A549 (cell line): ENCODE data around the gene C12orf42. TPM values are rescaled to one million over a fixed set of nuclear protein-coding genes. Genes with fewer than 3 reads are reported as not detected.

Experiments used
- ATAC-seq, 2 experiments: fragments of 200-7000 bp in 1 of 2; fragments of >200 bp in 1 of 2; cut with Nextera tagmentation in 1 of 2; cut with Tn5 transposase in 1 of 2; 3 replicates each; pipeline versions ENCODE4 v1.8.0 to v1.9.1; 2018 to 2020; ENCODE audit warnings: mild to moderate bottlenecking in 1 of 2, moderate library complexity in 1 of 2
- CTCF ChIA-PET: fragments of 300-600 bp; sonication (Branson Sonifier 250); formaldehyde crosslinking; extraction: SDS; loops from one replicate; lab custom pipeline; 2021; ENCODE audit warnings: antibody characterized with exemption, inconsistent platforms; lab: Yijun Ruan, JAX
- POLR2A ChIA-PET: fragments of 350-600 bp; formaldehyde crosslinking; extraction: SDS; loops from one replicate; lab custom pipeline; 2021; ENCODE audit warnings: antibody characterized with exemption, inconsistent platforms; lab: Yijun Ruan, JAX
- DNase-seq, 2 experiments: peaks; one replicate each; pipeline versions ENCODE4 v3.0.0 to v3.0.0-alpha.2; 2011 to 2016; ENCODE audit warnings: low read depth in 1 of 2, low spot score in 1 of 2
- FAIRE-seq: peaks from 2 replicates; lab custom pipeline; 2011; peaks lifted over from hg19 to GRCh38; lab: Jason Lieb, UNC
- H3K27ac ChIP-seq, 2 experiments: fragments of >200 bp; sonication (Bioruptor Twin); formaldehyde crosslinking; 3 replicates each; pipeline ENCODE4 v1.5.1; 2016 to 2017
- H3K4me1 ChIP-seq: fragments of >200 bp; sonication (Bioruptor Twin); formaldehyde crosslinking; 3 replicates; pipeline ENCODE4 v1.6.1; 2016
- H3K4me2 ChIP-seq: fragments of >200 bp; sonication (Bioruptor Twin); formaldehyde crosslinking; 3 replicates; pipeline ENCODE4 v1.6.1; 2016
- H3K4me3 ChIP-seq: fragments of >200 bp; sonication (Bioruptor Twin); formaldehyde crosslinking; 3 replicates; pipeline ENCODE4 v1.5.1; 2016
- H3K9me3 ChIP-seq: fragments of >200 bp; sonication (Bioruptor Twin); formaldehyde crosslinking; 3 replicates; pipeline ENCODE4 v1.6.1; 2016
- BHLHE40 ChIP-seq: IDR thresholded peaks from 2 replicates; pipeline ENCODE4 v1.6.1; 2012; ENCODE audit warnings: low read depth, low read length, inconsistent platforms
- EHF ChIP-seq: fragments of 250-450 bp; sonication (Bioruptor Pico); IDR thresholded peaks from 2 replicates; pipeline ENCODE4 v1.5.0; 2020; ENCODE audit warnings: mild to moderate bottlenecking
- ESRRA ChIP-seq: fragments of 150-350 bp; IDR thresholded peaks from 2 replicates; pipeline ENCODE4 v1.6.1; 2014; ENCODE audit warnings: mild to moderate bottlenecking, low read length, borderline replicate concordance
- FOSB ChIP-seq: fragments of 250-450 bp; sonication (Bioruptor Pico); IDR thresholded peaks from 2 replicates; pipeline ENCODE4 v1.5.0; 2020; ENCODE audit warnings: mild to moderate bottlenecking, moderate library complexity
- HES2 ChIP-seq: fragments of >200 bp; sonication (Bioruptor Twin); formaldehyde crosslinking; IDR thresholded peaks from 2 replicates; pipeline ENCODE4 v1.6.1; 2016
- HEYL ChIP-seq: fragments of 250-450 bp; sonication (Bioruptor Pico); IDR thresholded peaks from 2 replicates; pipeline ENCODE4 v1.8.0; 2021; ENCODE audit warnings: mild to moderate bottlenecking, moderate library complexity
- HOXB13 ChIP-seq: fragments of 250-450 bp; sonication (Bioruptor Pico); IDR thresholded peaks from 2 replicates; pipeline ENCODE4 v1.5.0; 2020; ENCODE audit warnings: low read depth, mild to moderate bottlenecking, moderate library complexity
- JUN ChIP-seq, 2 experiments: fragments of >200 bp; sonication (Bioruptor Twin); formaldehyde crosslinking; IDR thresholded peaks; 2 replicates in 1 of 2; 3 replicates in 1 of 2; pipeline ENCODE4 v1.6.1; 2016 to 2017
- JUNB ChIP-seq: fragments of >200 bp; sonication (Bioruptor Twin); formaldehyde crosslinking; IDR thresholded peaks from 2 replicates; pipeline ENCODE4 v1.6.1; 2016
- KDM1A ChIP-seq: fragments of 200-600 bp; sonication (generic); IDR thresholded peaks from 2 replicates; pipeline ENCODE4 v1.6.1; 2016; ENCODE audit warnings: low read depth, mild to moderate bottlenecking
- MAFK ChIP-seq: fragments of 450-650 bp; IDR thresholded peaks from 2 replicates; pipeline ENCODE4 v1.6.1; 2014; ENCODE audit not compliant: partially characterized antibody
- MAZ ChIP-seq: fragments of 150-350 bp; IDR thresholded peaks from 2 replicates; pipeline ENCODE4 v1.6.1; 2014; ENCODE audit warnings: antibody characterized with exemption, low read depth, low read length, borderline replicate concordance
- NFE2L2 ChIP-seq: fragments of 150-350 bp; conservative IDR thresholded peaks from 2 replicates; pipeline ENCODE4 v1.6.1; 2014; ENCODE audit warnings: low read length
- PHF8 ChIP-seq: fragments of 200-600 bp; sonication (generic); IDR thresholded peaks from 2 replicates; pipeline ENCODE4 v1.6.1; 2016; ENCODE audit warnings: low read depth, mild to moderate bottlenecking, antibody characterized with exemption, moderate library complexity, borderline replicate concordance
- RFX5 ChIP-seq: fragments of 450-650 bp; IDR thresholded peaks from 2 replicates; pipeline ENCODE4 v1.7.1; 2014; ENCODE audit warnings: antibody characterized with exemption, mild to moderate bottlenecking, moderate library complexity
- RNF2 ChIP-seq: fragments of 200-600 bp; sonication (generic); IDR thresholded peaks from 2 replicates; pipeline ENCODE4 v1.6.1; 2016; ENCODE audit warnings: low read depth, mild to moderate bottlenecking, antibody characterized with exemption, moderate library complexity, borderline replicate concordance
- ZC3H11A ChIP-seq: fragments of 450-650 bp; IDR thresholded peaks from 2 replicates; pipeline ENCODE4 v1.6.1; 2014; ENCODE audit warnings: antibody characterized with exemption, mild to moderate bottlenecking
- ZFP36 ChIP-seq: fragments of 450-650 bp; IDR thresholded peaks from 2 replicates; pipeline ENCODE4 v1.6.1; 2014; ENCODE audit warnings: borderline replicate concordance; ENCODE audit not compliant: partially characterized antibody
- ZNF302 ChIP-seq: fragments of 250-450 bp; sonication (Bioruptor Pico); IDR thresholded peaks from 2 replicates; pipeline ENCODE4 v1.9.0; 2021; ENCODE audit warnings: inconsistent platforms, mild to moderate bottlenecking, moderate library complexity
- WGBS: methylation state at CpG from one replicate; pipeline ENCODE4 v1.1.6; 2017; ENCODE audit errors: missing lambda C conversion rate; 5-methylcytosine and 5-hydroxymethylcytosine counted together
- polyA plus RNA-seq, 4 experiments: library from polyadenylated mRNA; depleted of rRNA in 3 of 4; stranded (reverse); fragments of >200 nt; fragmentation: RNase III in 1 of 4; extraction: RNeasy Plus Mini Kit Qiagen cat#74134 plus additional on column Dnase treatment in 1 of 4; gene quantifications; 2 replicates in 3 of 4; 3 replicates in 1 of 4; pipeline ENCODE4 v1.2.3, GENCODE V29; 2011 to 2017
- TF ChIP-seq, protein P1 (sequence below): fragments of 250-450 bp; sonication (Bioruptor Pico); IDR thresholded peaks from 2 replicates; pipeline ENCODE4 v1.5.0; 2021; ENCODE audit warnings: mild to moderate bottlenecking, moderate library complexity, borderline replicate concordance
- TF ChIP-seq, protein P2 (sequence below): fragments of >200 bp; sonication (Bioruptor Twin); formaldehyde crosslinking; IDR thresholded peaks from 3 replicates; pipeline ENCODE4 v1.5.1; 2016
- TF ChIP-seq, protein P3 (sequence below): fragments of 200-600 bp; sonication (generic); IDR thresholded peaks from 2 replicates; pipeline ENCODE4 v1.6.1; 2016; ENCODE audit warnings: antibody characterized with exemption, mild to moderate bottlenecking, moderate library complexity
- TF ChIP-seq, protein P4 (sequence below): fragments of 250-450 bp; sonication (Bioruptor Pico); IDR thresholded peaks from 2 replicates; pipeline ENCODE4 v1.5.0; 2020; ENCODE audit warnings: low read depth, mild to moderate bottlenecking, moderate library complexity
- TF ChIP-seq, protein P5 (sequence below): fragments of 450-650 bp; IDR thresholded peaks from 2 replicates; pipeline ENCODE4 v1.6.1; 2014; ENCODE audit warnings: antibody characterized with exemption

The C12orf42 gene
- polyA plus RNA-seq, 2 of the 4 experiments (the other 2 are of a cell fraction) = not detected

GRCh38 chr12:103314786-103315185, 181.0 kb downstream of the C12orf42 start:
- no peak for FAIRE-seq
- H3K4me1 ChIP-seq = no peaks in the 10 kb centered on the region
- TF ChIP-seq RFX5 (no peak), ESRRA (no peak), NFE2L2 (no peak), EHF (CRISPR knock-in tag) (no peak), JUN (IDR thresholded peaks at IDR 0.05) (no peak), KDM1A (no peak), HOXB13 (CRISPR knock-in tag) (no peak), ZC3H11A (no peak), HEYL (CRISPR knock-in tag) (no peak), MAZ (no peak), MAFK (no peak), ZNF302 (no peak), JUNB (no peak), HES2 (no peak), PHF8 (no peak)
- TF ChIP-seq, protein P1, sequence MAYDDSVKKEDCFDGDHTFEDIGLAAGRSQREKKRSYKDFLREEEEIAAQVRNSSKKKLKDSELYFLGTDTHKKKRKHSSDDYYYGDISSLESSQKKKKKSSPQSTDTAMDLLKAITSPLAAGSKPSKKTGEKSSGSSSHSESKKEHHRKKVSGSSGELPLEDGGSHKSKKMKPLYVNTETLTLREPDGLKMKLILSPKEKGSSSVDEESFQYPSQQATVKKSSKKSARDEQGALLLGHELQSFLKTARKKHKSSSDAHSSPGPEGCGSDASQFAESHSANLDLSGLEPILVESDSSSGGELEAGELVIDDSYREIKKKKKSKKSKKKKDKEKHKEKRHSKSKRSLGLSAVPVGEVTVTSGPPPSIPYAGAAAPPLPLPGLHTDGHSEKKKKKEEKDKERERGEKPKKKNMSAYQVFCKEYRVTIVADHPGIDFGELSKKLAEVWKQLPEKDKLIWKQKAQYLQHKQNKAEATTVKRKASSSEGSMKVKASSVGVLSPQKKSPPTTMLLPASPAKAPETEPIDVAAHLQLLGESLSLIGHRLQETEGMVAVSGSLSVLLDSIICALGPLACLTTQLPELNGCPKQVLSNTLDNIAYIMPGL (CRISPR knock-in tag) = no peak
- TF ChIP-seq, protein P2, sequence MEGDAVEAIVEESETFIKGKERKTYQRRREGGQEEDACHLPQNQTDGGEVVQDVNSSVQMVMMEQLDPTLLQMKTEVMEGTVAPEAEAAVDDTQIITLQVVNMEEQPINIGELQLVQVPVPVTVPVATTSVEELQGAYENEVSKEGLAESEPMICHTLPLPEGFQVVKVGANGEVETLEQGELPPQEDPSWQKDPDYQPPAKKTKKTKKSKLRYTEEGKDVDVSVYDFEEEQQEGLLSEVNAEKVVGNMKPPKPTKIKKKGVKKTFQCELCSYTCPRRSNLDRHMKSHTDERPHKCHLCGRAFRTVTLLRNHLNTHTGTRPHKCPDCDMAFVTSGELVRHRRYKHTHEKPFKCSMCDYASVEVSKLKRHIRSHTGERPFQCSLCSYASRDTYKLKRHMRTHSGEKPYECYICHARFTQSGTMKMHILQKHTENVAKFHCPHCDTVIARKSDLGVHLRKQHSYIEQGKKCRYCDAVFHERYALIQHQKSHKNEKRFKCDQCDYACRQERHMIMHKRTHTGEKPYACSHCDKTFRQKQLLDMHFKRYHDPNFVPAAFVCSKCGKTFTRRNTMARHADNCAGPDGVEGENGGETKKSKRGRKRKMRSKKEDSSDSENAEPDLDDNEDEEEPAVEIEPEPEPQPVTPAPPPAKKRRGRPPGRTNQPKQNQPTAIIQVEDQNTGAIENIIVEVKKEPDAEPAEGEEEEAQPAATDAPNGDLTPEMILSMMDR = no peak
- TF ChIP-seq, protein P3, sequence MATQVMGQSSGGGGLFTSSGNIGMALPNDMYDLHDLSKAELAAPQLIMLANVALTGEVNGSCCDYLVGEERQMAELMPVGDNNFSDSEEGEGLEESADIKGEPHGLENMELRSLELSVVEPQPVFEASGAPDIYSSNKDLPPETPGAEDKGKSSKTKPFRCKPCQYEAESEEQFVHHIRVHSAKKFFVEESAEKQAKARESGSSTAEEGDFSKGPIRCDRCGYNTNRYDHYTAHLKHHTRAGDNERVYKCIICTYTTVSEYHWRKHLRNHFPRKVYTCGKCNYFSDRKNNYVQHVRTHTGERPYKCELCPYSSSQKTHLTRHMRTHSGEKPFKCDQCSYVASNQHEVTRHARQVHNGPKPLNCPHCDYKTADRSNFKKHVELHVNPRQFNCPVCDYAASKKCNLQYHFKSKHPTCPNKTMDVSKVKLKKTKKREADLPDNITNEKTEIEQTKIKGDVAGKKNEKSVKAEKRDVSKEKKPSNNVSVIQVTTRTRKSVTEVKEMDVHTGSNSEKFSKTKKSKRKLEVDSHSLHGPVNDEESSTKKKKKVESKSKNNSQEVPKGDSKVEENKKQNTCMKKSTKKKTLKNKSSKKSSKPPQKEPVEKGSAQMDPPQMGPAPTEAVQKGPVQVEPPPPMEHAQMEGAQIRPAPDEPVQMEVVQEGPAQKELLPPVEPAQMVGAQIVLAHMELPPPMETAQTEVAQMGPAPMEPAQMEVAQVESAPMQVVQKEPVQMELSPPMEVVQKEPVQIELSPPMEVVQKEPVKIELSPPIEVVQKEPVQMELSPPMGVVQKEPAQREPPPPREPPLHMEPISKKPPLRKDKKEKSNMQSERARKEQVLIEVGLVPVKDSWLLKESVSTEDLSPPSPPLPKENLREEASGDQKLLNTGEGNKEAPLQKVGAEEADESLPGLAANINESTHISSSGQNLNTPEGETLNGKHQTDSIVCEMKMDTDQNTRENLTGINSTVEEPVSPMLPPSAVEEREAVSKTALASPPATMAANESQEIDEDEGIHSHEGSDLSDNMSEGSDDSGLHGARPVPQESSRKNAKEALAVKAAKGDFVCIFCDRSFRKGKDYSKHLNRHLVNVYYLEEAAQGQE = no peak
- TF ChIP-seq, protein P4, sequence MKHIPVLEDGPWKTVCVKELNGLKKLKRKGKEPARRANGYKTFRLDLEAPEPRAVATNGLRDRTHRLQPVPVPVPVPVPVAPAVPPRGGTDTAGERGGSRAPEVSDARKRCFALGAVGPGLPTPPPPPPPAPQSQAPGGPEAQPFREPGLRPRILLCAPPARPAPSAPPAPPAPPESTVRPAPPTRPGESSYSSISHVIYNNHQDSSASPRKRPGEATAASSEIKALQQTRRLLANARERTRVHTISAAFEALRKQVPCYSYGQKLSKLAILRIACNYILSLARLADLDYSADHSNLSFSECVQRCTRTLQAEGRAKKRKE = no peak
- TF ChIP-seq, all 56 proteins: peak for 0
- H3K4me2 ChIP-seq = no peak overlapping the region
- WGBS = 1% methylated on average over 2 of the region's 2 CpGs
- no peak overlapping the region for H3K4me3 ChIP-seq
- DNase-seq = no peak
- ChIA-PET CTCF (no interaction called here), POLR2A (no interaction called here)
- no peak for ATAC-seq
- no peaks in the 10 kb centered on the region for H3K9me3 ChIP-seq
- H3K27ac ChIP-seq = no peak overlapping the region

DNA sequence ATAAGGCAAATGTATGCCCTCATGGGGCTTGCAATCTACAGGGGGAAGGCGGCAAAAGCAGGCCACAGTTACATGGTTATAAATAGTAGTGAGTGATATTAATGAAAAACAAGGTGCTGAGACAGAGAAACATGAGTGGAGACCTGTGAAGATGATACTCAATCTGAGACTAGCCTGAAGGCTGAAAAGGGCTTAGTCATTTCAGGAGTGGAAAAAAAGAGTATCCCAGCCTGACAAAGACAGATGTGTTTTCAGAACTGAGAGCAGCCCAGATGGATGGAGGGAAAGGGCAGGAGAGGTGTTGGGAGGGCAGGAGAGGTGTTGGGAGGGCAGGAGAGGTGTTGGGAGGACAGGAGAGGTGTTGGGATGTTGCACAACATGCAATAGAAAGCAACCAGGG, 181.9 kb downstream of the C12orf42 start:
- WGBS = 8% methylated on average over 1 of the region's 1 CpG
- no peaks in the 10 kb centered on the region for H3K4me1 ChIP-seq
- DNase-seq (no peak), ATAC-seq (no peak), FAIRE-seq (no peak)
- H3K27ac ChIP-seq = no peak overlapping the region
- ChIA-PET CTCF (no interaction called here), POLR2A (no interaction called here)
- TF ChIP-seq PHF8 (no peak), ZFP36 (no peak), BHLHE40 (no peak), FOSB (CRISPR knock-in tag) (no peak), ZNF302 (no peak), ESRRA (no peak), RNF2 (no peak), MAZ (no peak)
- TF ChIP-seq, protein P5, sequence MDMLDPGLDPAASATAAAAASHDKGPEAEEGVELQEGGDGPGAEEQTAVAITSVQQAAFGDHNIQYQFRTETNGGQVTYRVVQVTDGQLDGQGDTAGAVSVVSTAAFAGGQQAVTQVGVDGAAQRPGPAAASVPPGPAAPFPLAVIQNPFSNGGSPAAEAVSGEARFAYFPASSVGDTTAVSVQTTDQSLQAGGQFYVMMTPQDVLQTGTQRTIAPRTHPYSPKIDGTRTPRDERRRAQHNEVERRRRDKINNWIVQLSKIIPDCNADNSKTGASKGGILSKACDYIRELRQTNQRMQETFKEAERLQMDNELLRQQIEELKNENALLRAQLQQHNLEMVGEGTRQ = no peak
- TF ChIP-seq, protein P3 = no peak
- no peak overlapping the region for H3K4me3 ChIP-seq
- no peaks in the 10 kb centered on the region for H3K9me3 ChIP-seq
- no peak overlapping the region for H3K4me2 ChIP-seq
